Lower leg skin (tissue), 4 donors: Measurements from ENCODE around the gene IRS1. TPM values are rescaled to one million over a fixed set of nuclear protein-coding genes. Genes with fewer than 3 reads are reported as not detected.
A peak's percentile ranks its signal among the peaks of the same experiment; 100 is the strongest.

Experiments
- DNase-seq, 2 donors: peaks; one replicate each; pipeline ENCODE4 v3.0.0-alpha.2; 2019; ENCODE audit warnings: low spot score in 2 of 2
- H3K4me3 ChIP-seq: fragments of 200-600 bp; sonication (generic); 2 replicates; pipeline ENCODE4 v1.5.1; 2017; ENCODE audit warnings: mild to moderate bottlenecking, low read depth; ENCODE audit not compliant: poor library complexity, severe bottlenecking
- CTCF ChIP-seq, 3 donors: fragments of 450-650 bp; IDR thresholded peaks; one replicate each; pipeline ENCODE4 v1.5.1; 2016; ENCODE audit warnings: antibody characterized with exemption in 3 of 3, mild to moderate bottlenecking in 3 of 3, moderate library complexity in 2 of 3
- POLR2A ChIP-seq, 2 donors: fragments of 450-650 bp; IDR thresholded peaks; one replicate each; pipeline ENCODE4 v1.6.1; 2016 to 2017; ENCODE audit warnings: antibody characterized with exemption in 2 of 2, mild to moderate bottlenecking in 1 of 2, moderate library complexity in 1 of 2
- WGBS, 2 donors: methylation state at CpG; one replicate each; pipeline ENCODE4 v1.1.5; 2018; 5-methylcytosine and 5-hydroxymethylcytosine counted together
- intact Hi-C: fragments of 100-400 bp; cut with DNase I; formaldehyde crosslinking; loops from one replicate; pipeline ENCODE4 v1.15.0; 2023; ENCODE audit warnings: low total_unique reads
- total RNA-seq, 4 donors: library from RNA; depleted of rRNA; stranded (reverse); fragments of >200 nt; gene quantifications; one replicate each; pipeline ENCODE4 v1.1.0, GENCODE V29; 2016

Gene IRS1
- total RNA-seq, 4 donors from 2014 or later: 16.9 to 55.0 (median 25.4) TPM

GRCh38 chr2:226800941-226801784 lies 1.5 kb upstream of the IRS1 start:
- peak; percentile 46 to 94 for DNase-seq

GRCh38 chr2:226799976-226800940 lies 638 bp upstream of the IRS1 start:
- peak; percentile 30 to 91 for DNase-seq
- no peak for TF ChIP-seq POLR2A (IDR thresholded peaks at IDR 0.05)
- TF ChIP-seq CTCF (IDR thresholded peaks at IDR 0.05): peak in 1 of 3 donors; percentile 8
- intact Hi-C loops: loop anchor here (10.0 kb wide), 3 partner anchors 185 to 915 kb away; no protein-coding TSS in a partner anchor
- peak overlapping the region; percentile 7 for H3K4me3 ChIP-seq
- 11 to 12% methylated on average over 24 to 39 of the region's 39 CpGs for WGBS, 2 donors

More at GRCh38 chr2:226800941-226801784, 1.5 kb upstream of the IRS1 start:
- TF ChIP-seq CTCF (IDR thresholded peaks at IDR 0.05): no peak
- TF ChIP-seq POLR2A (IDR thresholded peaks at IDR 0.05): no peak
- no peak overlapping the region for H3K4me3 ChIP-seq
- intact Hi-C loops: loop anchor here (10.0 kb wide), 2 partner anchors 184 to 916 kb away; no protein-coding TSS in a partner anchor
- WGBS, 2 donors: 11 to 28% methylated on average over 33 of the region's 33 CpGs

DNA sequence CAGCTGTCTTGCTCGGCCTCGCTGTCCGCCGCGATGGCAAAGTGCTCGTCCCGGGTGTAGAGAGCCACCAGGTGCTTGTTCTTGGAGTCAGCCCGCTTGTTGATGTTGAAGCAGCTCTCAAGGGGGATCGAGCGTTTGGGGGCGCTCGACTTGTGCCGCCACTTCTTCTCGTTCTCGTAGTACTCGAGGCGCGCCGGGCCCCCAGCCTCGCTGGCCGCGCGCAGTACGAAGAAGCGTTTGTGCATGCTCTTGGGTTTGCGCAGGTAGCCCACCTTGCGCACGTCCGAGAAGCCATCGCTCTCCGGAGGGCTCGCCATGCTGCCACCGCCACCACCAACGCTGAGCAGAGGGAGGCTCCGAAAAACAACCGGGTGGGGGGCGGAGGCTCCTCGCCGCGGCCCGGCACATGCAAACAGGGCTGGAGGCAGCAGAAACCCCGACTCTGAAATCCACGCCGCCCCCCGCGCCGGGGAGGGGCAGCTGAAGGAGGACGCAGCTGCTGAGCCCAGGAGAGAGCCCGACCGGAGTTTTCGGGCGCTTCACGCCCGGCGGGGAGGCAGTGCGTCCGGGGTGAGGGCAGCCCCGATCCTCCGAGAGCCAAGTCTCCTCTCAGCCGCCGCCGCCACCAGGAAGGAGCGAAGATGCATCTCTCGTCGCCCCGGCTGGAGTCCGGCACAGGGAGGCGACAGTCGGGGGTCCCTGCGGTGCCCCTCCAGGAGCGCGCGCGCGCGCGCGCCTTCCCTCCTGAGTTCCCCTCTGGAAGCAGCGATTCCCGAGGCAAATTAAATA lies 1.0 kb downstream of the IRS1 start:
- peak; percentile 39 to 92 for DNase-seq
- TF ChIP-seq POLR2A (IDR thresholded peaks at IDR 0.05): no peak
- TF ChIP-seq CTCF (IDR thresholded peaks at IDR 0.05): no peak
- 2 to 11% methylated on average over 28 to 48 of the region's 80 CpGs for WGBS, 2 donors

DNA sequence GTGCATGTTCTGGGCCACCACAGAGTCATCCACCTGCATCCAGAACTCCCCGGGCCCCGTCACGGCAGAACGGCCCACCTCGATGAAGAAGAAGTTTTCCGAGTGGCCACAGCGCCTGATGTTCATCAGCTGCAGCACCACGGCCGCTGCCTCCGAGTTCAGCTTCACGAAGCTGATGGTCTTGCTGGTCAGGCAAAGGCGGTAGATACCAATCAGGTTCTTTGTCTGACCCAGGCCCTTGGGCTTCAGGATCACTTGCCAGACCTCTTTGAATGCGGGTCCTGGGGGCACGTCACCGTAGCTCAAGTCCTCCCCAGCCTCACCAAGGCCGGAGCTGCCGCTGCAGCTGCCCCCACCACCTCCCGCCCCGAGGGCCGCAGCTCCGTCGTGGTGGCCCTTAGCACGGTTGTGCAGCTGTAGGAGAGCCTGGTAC lies 1.6 kb downstream of the IRS1 start:
- peak overlapping the region; percentile 61 for H3K4me3 ChIP-seq
- 57 to 60% methylated on average over 22 to 23 of the region's 23 CpGs for WGBS, 2 donors
- DNase-seq: peak in 1 of 2 donors; percentile 87
- intact Hi-C loops: loop anchor here (2.0 to 10.0 kb wide), 2 partner anchors 71 to 583 kb away; no protein-coding TSS in a partner anchor
- TF ChIP-seq CTCF (IDR thresholded peaks at IDR 0.05): no peak
- no peak for TF ChIP-seq POLR2A (IDR thresholded peaks at IDR 0.05)

More for the DNA sequence above, 1.0 kb downstream of the IRS1 start:
- H3K4me3 ChIP-seq: peak overlapping the region; percentile 61
- intact Hi-C loops: loop anchor here (10.0 kb wide), 1 partner anchor 584 kb away; no protein-coding TSS in a partner anchor
